Astrocyte of the spinal cord (primary cell): ENCODE measurements around the gene DOCK10.
"Not testable (repeated sequence)": the region's sequence is repeated elsewhere in the genome, so short reads cannot be mapped to it uniquely, and the experiment has no call there.

Experiments
- DNase-seq: peaks from one replicate; pipeline ENCODE4 v3.0.0; 2011; ENCODE audit warnings: low read depth, low spot score
- H3K4me3 ChIP-seq: 2 replicates; pipeline ENCODE4 v1.5.1; 2011; ENCODE audit warnings: low read depth, mild to moderate bottlenecking, low read length, moderate library complexity
- CTCF ChIP-seq: IDR thresholded peaks from 2 replicates; pipeline ENCODE4 v1.5.1; 2012; ENCODE audit warnings: low read depth, mild to moderate bottlenecking, low read length, inconsistent platforms
- in situ Hi-C: cut with HindIII; loops from 2 replicates; pipeline ENCODE4 v1.10.0; 2017; ENCODE audit warnings: low sequenced_read_pairs

DOCK10 gene

GRCh38 chr2:224951723-224952481 is 90.4 kb downstream of the DOCK10 start:
- DNase-seq, result no peak
- H3K4me3 ChIP-seq, result no peak overlapping the region
- in situ Hi-C loops, result no loop called here
- no peak for TF ChIP-seq CTCF

- in situ Hi-C loops, result no loop called here
- peak; percentile 48 for DNase-seq
- TF ChIP-seq CTCF, result peak; percentile 7
- no peak overlapping the region for H3K4me3 ChIP-seq
Measured at GRCh38 chr2:224948859-224949258, 93.4 kb downstream of the DOCK10 start.

- no peak overlapping the region for H3K4me3 ChIP-seq
- no peak for DNase-seq
- TF ChIP-seq CTCF, result no peak
- in situ Hi-C loops, result no loop called here
Measured at GRCh38 chr2:224948005-224948404, 94.3 kb downstream of the DOCK10 start.

GRCh38 chr2:224947566-224947965 is 94.7 kb downstream of the DOCK10 start:
- in situ Hi-C loops, result no loop called here
- TF ChIP-seq CTCF, result no peak
- DNase-seq, result no peak
- no peak overlapping the region for H3K4me3 ChIP-seq

- DNase-seq, result peak; percentile 82
- no peak for TF ChIP-seq CTCF
- in situ Hi-C loops, result no loop called here
- H3K4me3 ChIP-seq, result peak overlapping the region; percentile 28
Measured at GRCh38 chr2:224946895-224947294, 95.4 kb downstream of the DOCK10 start.

GRCh38 chr2:224944707-224945547 is 97.3 kb downstream of the DOCK10 start:
- H3K4me3 ChIP-seq, result no peak overlapping the region
- DNase-seq, result no peak

GRCh38 chr2:224943601-224944041 is 98.6 kb downstream of the DOCK10 start:
- not testable (repeated sequence) for DNase-seq

More at GRCh38 chr2:224944707-224945547, 97.3 kb downstream of the DOCK10 start:
- in situ Hi-C loops, result no loop called here
- TF ChIP-seq CTCF, result no peak

More at GRCh38 chr2:224943601-224944041, 98.6 kb downstream of the DOCK10 start:
- in situ Hi-C loops, H3K4me3 ChIP-seq: not testable (repeated sequence)
